Mononuclear cell (primary cell): ENCODE measurements around the gene RXFP4. TPM values are rescaled to one million over a fixed set of nuclear protein-coding genes. Genes with fewer than 3 reads are reported as not detected.
"Not testable (repeated sequence)": the region's sequence is repeated elsewhere in the genome, so short reads cannot be mapped to it uniquely, and the experiment has no call there.

Source experiments
- H3K27me3 ChIP-seq: 2 replicates; pipeline ENCODE4 v1.6.0; 2011; ENCODE audit warnings: low read length, control low read depth; ENCODE audit not compliant: insufficient read depth
- H3K4me1 ChIP-seq: 2 replicates; pipeline ENCODE4 v1.5.1; 2011; ENCODE audit warnings: mild to moderate bottlenecking, low read length, control low read depth; ENCODE audit not compliant: insufficient read depth
- H3K4me3 ChIP-seq: 2 replicates; pipeline ENCODE4 v1.5.1; 2011; ENCODE audit warnings: mild to moderate bottlenecking, low read length, moderate library complexity
- H3K9me3 ChIP-seq: 2 replicates; pipeline ENCODE4 v1.5.1; 2011; ENCODE audit warnings: low read depth, mild to moderate bottlenecking, control low read depth, low read length
- total RNA-seq: library from RNA; depleted of rRNA; stranded (reverse); fragments of >200 nt; gene quantifications from one replicate; pipeline ENCODE4 v1.2.3, GENCODE V29; 2012

The RXFP4 gene
- total RNA-seq, 1 donor = not detected

- H3K4me3 ChIP-seq = no peak overlapping the region
- peaks cover 21% of the 10 kb centered on the region for H3K4me1 ChIP-seq
- H3K9me3 ChIP-seq = no peaks in the 10 kb centered on the region
- no peaks in the 10 kb centered on the region for H3K27me3 ChIP-seq
Observed at GRCh38 chr1:155913969-155914757, 27.3 kb upstream of the RXFP4 start.

- Histone ChIP-seq H3K27me3 (no peaks in the 10 kb centered on the region), H3K4me3 (no peak overlapping the region), H3K9me3 (no peaks in the 10 kb centered on the region), H3K4me1 (no peaks in the 10 kb centered on the region)
Observed at GRCh38 chr1:155918660-155919059, 22.8 kb upstream of the RXFP4 start.

- Histone ChIP-seq H3K4me1 (no peaks in the 10 kb centered on the region), H3K27me3 (no peaks in the 10 kb centered on the region), H3K9me3 (no peaks in the 10 kb centered on the region), H3K4me3 (no peak overlapping the region)
Observed at GRCh38 chr1:155919801-155920200, 21.6 kb upstream of the RXFP4 start.

GRCh38 chr1:155920717-155921116 is 20.7 kb upstream of the RXFP4 start:
- no peaks in the 10 kb centered on the region for H3K9me3 ChIP-seq
- H3K4me3 ChIP-seq = no peak overlapping the region
- no peaks in the 10 kb centered on the region for H3K27me3 ChIP-seq
- no peaks in the 10 kb centered on the region for H3K4me1 ChIP-seq

- H3K4me1 ChIP-seq = no peaks in the 10 kb centered on the region
- no peak overlapping the region for H3K4me3 ChIP-seq
- no peaks in the 10 kb centered on the region for H3K27me3 ChIP-seq
- no peaks in the 10 kb centered on the region for H3K9me3 ChIP-seq
Observed at GRCh38 chr1:155925506-155925905, 15.9 kb upstream of the RXFP4 start.

GRCh38 chr1:155929057-155929456 is 12.4 kb upstream of the RXFP4 start:
- Histone ChIP-seq H3K4me3 (no peak overlapping the region), H3K9me3 (no peaks in the 10 kb centered on the region), H3K4me1 (peaks cover 31% of the 10 kb centered on the region), H3K27me3 (no peaks in the 10 kb centered on the region)

GRCh38 chr1:155930725-155931124 is 10.7 kb upstream of the RXFP4 start:
- H3K4me3 ChIP-seq, H3K27me3 ChIP-seq, H3K9me3 ChIP-seq: not testable (repeated sequence)
- H3K4me1 ChIP-seq = peaks cover 39% of the 10 kb centered on the region

GRCh38 chr1:155931332-155932038 is 10.0 kb upstream of the RXFP4 start:
- no peaks in the 10 kb centered on the region for H3K9me3 ChIP-seq
- no peaks in the 10 kb centered on the region for H3K27me3 ChIP-seq
- no peak overlapping the region for H3K4me3 ChIP-seq
- H3K4me1 ChIP-seq = peaks cover 39% of the 10 kb centered on the region

- no peaks in the 10 kb centered on the region for H3K27me3 ChIP-seq
- no peaks in the 10 kb centered on the region for H3K9me3 ChIP-seq
- peaks cover 39% of the 10 kb centered on the region for H3K4me1 ChIP-seq
- H3K4me3 ChIP-seq = no peak overlapping the region
Observed at GRCh38 chr1:155932081-155932480, 9.4 kb upstream of the RXFP4 start.

- no peaks in the 10 kb centered on the region for H3K9me3 ChIP-seq
- no peak overlapping the region for H3K4me3 ChIP-seq
- H3K4me1 ChIP-seq = peaks cover 39% of the 10 kb centered on the region
- no peaks in the 10 kb centered on the region for H3K27me3 ChIP-seq
Observed at GRCh38 chr1:155932487-155932886, 9.0 kb upstream of the RXFP4 start.

GRCh38 chr1:155933591-155934096 is 7.8 kb upstream of the RXFP4 start:
- H3K27me3 ChIP-seq = no peaks in the 10 kb centered on the region
- H3K9me3 ChIP-seq = no peaks in the 10 kb centered on the region
- H3K4me3 ChIP-seq = peak overlapping the region; percentile 77
- H3K4me1 ChIP-seq = peaks cover 45% of the 10 kb centered on the region

- H3K9me3 ChIP-seq = no peaks in the 10 kb centered on the region
- no peaks in the 10 kb centered on the region for H3K27me3 ChIP-seq
- H3K4me3 ChIP-seq = peak within 1 kb of the TSS; percentile 77
- peaks cover 49% of the 10 kb centered on the region for H3K4me1 ChIP-seq
Observed at GRCh38 chr1:155934097-155934935, 7.1 kb upstream of the RXFP4 start, which contains the start of gene KHDC4. KHDC4 (minus strand) TSS chr1:155934413; CDS start chr1:155934373, 40 bp downstream.

- Histone ChIP-seq H3K9me3 (no peaks in the 10 kb centered on the region), H3K4me3 (peak overlapping the region; percentile 77), H3K4me1 (peaks cover 56% of the 10 kb centered on the region), H3K27me3 (no peaks in the 10 kb centered on the region)
Observed at GRCh38 chr1:155934936-155935590, 6.4 kb upstream of the RXFP4 start.

GRCh38 chr1:155938220-155938627 is 3.2 kb upstream of the RXFP4 start:
- Histone ChIP-seq H3K4me1 (peaks cover 62% of the 10 kb centered on the region), H3K27me3 (no peaks in the 10 kb centered on the region), H3K9me3 (no peaks in the 10 kb centered on the region), H3K4me3 (no peak overlapping the region)
